ENCODE data around the gene RBM33.
A peak's percentile ranks its signal among the peaks of the same experiment; 100 is the strongest.

- TF ChIP-seq CTCF (IDR thresholded peaks at IDR 0.05 in 2 of 3, conservative IDR thresholded peaks at IDR 0.05 in 1 of 3; ENCODE audit: insufficient read depth in 2 of 3, low read depth in 1 of 3, low read length in 3 of 3) (peak; percentile 55 to 97 (median 82)), ZNF780A (CRISPR knock-in tag; IDR thresholded peaks at IDR 0.05) (no peak), ZNF398 (CRISPR knock-in tag; IDR thresholded peaks at IDR 0.05) (no peak), YY1 (IDR thresholded peaks at IDR 0.05; ENCODE audit: borderline replicate concordance in 1 of 3, control insufficient read depth in 1 of 3, extremely low read depth in 1 of 3, insufficient read depth in 3 of 3, insufficient read length in 1 of 3, insufficient replicate concordance in 2 of 3, low read depth in 1 of 3, low read length in 2 of 3) (no peak), NR2C1 (IDR thresholded peaks at IDR 0.05) (no peak), NR2C1 (tag; IDR thresholded peaks at IDR 0.05) (no peak), ETV5 (CRISPR knock-in tag; IDR thresholded peaks at IDR 0.05; ENCODE audit: low read depth) (no peak)
These were observed 160.7 kb downstream of the RBM33 start for GRCh38 chr7:155804897-155805825.

Measured in K562 (cell line).